ENCODE data around the gene DUOXA1.
"Not testable (repeated sequence)": the region's sequence is repeated elsewhere in the genome, so short reads cannot be mapped to it uniquely, and the experiment has no call there.

DUOXA1 gene

DNA sequence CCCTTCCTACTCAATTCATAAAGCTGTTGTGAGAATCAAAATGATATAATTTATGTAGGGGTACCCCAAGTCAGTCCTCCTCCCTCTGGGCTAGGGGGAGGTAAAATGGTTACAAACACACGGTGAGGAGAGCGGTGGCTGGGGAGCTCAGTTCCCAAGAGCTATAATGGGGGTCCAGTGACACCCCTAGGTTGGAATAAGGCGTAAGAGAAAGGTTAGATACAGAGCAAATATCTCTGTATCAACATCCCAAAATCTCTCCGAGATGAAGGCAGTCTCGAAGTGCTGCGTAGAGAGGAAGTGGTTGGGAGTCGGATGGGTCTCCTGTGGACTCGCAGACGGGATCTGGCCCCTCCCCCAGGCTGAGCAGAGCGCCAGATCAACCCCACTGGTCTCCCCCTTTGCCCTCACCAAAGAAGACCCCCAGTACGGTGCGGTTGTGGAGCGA, 17.5 kb downstream of the DUOXA1 start:
- no peak for DNase-seq

DNA sequence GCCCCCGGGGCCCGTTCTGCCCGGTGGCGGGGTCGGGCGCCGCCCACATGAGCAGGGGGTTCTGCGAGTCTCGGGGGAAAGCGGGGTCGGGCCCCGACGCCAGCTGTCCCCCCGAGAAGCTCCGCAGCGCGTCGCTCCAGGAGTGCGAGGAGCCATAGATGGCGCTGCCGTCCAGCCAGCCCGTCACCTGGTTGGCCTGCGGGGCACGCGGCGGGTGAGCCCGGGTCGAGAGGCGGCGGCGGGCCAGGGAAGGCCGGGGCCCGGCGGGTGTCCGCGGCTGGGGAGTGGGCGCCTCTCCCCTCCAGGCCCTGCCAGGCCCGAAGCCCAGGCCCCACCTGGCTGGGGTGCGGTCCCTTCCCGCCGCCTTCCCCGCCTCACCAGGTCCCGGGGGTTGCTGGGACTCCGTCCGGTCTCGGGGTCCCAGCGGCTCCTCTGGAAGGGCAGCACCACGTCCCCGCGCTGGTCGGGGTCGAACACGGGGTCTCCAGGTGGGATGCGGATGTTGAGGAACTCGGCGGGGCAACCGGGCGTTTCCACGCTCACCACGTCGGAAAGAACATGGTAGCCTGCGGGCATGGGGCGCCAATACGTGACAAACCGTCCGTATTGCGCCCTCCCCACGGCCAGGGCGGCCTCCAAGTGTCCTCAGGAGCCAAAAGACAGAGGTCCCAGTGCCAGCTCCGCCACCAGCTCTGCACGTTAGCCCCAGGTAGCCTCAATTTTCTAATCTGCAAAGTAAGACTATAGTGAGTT, 18.1 kb downstream of the DUOXA1 start:
- DNase-seq, result no peak

DNA sequence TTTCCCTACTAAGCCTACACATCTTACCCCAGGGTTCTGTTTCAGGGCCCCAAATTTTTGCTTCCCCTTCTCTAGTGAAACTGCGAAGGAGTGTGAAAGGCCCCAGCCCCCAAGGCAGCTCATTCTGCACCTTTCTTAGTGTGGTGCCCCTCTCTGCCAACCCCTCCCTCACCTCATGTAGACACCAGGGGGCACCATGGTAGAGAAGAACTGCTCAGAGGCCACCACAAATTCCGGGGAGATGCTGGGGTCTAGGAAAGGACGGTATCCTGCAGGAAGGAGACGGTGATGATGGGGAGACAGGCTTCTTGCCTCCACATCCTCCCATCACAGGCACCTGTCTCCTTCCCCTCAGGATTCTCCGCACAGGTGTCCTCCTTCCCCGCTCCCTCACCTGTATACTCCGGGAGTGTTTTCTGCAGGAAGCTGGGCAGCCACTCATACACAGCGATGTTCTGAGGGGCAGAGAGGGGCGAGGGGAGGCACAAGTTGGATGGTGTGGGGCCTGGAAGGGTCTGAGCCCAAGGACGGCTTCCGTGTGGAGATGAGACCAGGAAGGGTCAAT, 19.3 kb downstream of the DUOXA1 start:
- no peak for DNase-seq

DNA sequence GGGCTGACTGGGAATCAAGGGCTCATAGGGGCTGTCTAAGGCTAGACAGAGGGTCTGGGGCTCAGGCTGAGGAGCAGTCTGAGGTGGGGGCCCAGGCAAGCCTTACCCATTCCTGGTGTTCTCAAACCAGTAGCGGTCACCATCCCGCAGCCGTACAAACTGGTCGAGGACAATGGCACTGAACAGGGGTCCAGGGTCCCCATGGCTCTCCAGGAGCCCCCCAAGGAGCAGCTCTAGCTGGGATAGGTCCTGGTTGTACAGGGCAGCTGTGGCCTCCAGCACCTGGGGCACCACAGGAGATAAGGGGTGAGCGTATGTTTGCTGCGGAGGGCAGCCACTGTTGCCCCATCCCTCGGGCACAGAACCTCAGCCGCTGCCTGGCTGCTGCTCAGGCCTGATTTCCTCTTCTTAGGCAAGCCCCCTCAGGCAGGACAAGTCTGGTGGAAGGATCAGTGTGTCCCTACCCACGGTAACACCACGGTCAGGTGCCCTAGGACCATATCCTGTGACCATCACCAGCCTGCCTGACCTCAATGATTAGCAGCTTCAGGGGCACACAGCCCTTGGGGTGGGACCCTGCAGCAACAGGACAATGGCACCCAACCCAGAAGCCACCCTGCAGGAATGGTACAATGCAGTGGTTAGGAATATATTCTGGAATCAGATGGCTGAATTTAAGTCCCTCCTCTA, 21.6 kb downstream of the DUOXA1 start:
- DNase-seq, result no peak

DNA sequence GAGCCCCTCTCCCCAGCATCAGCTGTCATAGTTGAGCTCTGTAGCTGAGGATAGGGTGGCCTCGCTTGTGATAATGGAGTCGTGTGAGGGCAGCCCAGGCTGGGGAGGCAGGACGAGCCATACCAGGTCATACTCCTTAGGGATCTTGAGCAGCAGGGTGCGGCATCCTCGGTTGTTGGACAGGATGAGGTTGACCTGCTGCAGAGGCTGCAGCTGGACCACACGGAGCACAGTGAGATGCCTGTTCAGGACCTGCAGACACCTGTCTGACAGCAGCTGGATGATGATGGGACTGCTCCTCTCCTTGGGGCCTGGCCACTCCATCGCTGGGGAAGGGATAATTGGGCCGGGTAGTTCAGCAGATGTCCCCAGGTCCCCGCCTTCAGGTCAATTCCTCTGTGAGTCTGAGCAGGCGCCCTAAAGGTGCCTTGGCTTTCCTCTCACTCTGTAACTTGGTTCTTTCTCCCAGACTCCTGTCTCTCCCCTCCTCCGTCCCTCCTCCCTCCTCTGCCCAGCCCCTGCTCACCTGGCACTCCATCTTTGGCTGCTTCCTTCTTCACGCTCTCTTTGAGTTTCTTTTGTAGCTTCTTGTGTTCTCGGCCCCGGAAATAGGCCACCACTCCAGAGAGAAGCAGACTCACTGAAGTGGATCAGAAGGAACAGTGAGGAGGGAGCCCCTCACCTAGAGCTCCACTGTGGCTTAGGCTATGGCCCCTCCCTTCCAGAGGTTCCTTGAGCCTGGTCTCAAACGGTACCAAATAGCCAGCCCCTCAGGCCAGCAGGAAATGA, 23.5 kb downstream of the DUOXA1 start:
- DNase-seq, result no peak

DNA sequence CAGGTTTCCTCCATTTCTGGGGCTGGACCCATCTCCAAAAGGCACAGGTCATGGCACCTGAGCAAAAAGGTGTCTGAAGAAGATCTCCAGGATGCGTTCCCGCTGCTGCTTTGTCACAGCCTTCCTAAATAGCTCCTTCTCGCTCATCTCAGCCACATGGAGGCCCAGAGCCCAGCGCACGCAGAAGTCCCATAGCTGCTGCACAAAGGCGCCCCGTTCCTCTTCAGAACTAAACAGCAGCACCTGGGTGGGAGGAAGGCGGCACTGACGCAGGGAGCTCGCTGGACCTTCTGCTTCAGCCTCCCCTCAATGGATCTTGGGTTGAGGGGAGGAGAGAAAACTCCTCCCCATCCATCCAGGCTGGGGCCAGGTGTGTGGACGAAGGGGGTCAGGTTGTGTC, 24.1 kb downstream of the DUOXA1 start:
- DNase-seq, result no peak

DNA sequence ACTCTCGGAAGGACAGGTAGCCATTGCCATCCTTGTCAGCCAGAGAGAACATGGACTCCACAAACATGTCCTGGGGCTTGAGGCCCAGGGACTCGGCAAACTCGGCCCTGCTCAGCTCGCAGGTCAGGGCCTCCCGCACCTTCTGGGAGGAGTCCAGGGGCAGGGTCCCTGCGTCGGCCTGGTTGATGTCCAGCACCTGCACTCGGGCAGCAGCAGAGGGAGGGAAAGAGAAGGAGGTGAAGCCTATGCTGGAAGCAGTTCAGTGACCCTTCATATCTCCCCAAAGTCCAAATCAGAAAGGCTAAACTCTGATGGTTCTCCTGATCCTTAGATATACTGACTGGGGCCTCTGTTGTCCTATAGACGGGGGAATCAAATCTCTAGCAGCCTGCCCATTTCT, 25.5 kb downstream of the DUOXA1 start:
- DNase-seq, result not testable (repeated sequence)

DNA sequence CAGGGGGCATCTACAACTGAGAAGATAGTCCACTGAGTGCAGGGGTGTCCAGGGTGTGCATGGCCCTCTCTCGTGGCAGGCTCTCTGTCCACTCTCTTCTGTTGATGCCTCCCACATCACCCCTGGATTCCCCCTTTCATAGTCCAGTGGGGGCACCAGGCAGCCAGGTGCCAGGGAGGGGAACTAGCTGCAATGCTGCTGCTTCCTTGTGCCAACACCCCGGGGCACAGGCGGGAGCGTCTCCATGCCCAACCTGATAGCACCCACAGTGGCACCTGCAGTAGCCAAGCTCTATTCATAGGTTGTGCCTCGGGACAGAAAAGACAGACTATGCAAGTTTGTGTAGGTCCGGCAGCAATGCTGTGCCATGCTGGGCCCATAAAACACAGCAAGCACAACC, 27.5 kb downstream of the DUOXA1 start:
- DNase-seq, result no peak

DNA sequence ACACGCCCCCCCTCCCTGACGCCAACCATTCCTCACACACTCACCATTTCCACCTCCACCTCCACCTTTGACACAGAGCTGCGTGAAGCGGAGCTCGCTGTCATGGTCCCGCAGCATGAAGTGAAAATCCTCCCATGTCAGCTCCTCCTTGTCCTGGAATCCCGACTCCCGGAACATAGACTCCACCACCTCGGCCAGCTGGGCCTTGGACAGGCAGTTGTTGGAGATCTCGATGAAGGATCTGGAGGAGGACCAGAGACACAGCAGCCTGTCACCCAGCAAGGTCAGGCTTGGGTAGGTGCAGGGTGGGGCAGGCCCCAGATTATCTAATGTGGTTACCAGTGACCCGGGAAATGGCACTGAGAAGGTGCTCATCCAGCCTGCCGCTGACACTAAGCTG, 27.9 kb downstream of the DUOXA1 start:
- DNase-seq, result no peak

DNA sequence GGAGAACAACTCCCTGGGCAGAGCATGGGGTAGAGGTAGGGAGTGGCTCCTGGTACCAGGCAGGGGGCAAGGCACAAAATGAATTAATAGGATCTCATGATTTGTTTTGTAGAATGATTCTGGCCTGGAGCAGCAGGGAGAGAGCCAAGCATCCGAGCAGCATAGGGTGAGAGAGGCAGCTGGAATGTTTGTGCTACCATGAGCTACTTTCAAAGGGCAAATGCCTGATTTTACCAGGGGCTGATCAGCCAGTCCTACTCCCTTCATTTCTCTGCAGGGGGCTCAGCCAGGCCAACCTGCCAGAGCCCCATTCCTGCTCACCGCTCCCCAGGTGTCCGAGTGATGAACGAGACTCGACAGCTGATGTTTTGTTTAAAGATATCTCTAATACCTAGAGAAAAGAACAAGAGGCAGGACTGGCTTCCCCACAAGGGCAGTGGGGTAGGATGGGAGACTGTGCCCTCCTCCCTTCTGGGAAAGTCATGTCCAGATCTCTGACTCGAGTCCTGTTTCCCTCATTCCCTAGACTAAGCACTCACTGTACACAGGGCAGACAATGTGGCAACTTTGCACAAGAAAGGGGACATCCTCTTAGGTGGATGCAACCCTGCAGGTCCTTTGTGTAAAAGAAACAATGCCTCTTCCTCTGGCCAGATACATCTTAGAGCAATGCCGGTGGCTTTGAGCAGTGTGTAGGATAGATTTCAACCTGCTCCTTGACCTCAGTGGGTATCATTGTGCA, 28.6 kb downstream of the DUOXA1 start:
- no peak for DNase-seq

DNA sequence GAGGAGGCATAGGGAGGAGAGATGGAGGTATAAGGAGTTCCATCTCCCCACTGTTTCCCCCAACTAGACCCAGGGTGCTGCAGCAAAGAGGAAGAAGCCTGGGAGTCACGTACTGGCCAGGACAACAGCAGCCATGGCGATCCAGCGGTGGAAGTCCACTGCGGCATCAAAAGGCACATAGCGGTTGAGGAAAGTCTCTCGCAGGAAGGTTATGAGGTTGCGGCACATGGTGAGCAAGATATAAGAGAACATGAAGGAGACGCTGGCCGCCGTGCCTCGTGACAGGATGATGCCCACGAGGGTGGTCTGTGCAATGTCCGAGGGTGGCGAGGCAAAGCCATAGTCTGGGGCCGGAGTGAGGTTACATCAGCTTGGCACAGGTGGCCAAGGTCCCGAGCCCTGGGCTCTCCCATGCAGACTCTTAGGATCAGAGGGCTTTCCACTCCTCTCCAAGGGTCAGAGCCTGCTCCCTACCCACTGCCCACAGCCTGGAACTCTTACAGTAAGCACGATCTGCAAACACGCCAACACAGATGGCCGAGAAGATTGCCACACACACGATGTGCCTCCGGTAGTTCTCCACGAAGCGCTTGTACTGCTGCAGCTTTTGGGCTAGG, 30.0 kb downstream of the DUOXA1 start:
- DNase-seq, result no peak

DNA sequence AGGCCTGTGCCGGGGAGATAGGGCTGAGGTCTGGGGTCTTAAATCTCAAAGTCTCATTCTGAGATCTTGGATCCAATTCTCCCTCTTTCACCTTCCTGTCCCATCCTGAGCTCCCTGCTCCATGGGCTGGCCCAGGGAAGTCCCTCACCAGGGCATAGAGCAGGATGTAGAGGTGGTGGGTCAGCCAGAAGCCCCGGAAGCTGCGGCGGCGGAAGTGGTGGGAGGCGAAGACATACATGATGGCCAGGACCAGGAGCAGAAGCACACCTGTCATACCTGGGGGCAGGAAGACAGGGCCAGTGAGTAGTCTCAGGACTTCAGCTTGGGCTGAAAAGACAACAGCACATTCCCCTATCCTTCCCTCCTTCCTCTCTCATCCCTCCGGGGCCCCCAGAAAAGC, 32.2 kb downstream of the DUOXA1 start:
- no peak for DNase-seq

DNA sequence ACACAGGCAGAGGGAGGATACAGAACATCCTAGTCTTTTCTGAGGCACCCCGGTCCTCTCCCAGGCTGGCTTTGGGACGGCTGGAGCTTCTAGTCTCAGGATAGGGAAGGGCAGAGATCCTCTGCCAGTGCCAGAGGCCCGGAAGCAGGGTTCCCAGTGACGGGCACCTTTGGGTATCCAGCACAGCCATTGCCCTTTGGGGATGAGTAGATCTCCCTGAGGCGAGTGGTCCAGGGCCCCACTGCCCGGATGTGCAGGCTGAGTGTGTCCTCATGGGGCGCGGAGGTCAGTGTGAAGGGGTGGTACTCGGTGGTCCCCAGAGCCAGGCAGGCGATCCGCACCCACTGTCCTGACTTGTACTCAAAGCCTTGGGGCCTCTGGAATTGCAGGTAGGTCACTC, 34.0 kb downstream of the DUOXA1 start:
- no peak for DNase-seq

DNA sequence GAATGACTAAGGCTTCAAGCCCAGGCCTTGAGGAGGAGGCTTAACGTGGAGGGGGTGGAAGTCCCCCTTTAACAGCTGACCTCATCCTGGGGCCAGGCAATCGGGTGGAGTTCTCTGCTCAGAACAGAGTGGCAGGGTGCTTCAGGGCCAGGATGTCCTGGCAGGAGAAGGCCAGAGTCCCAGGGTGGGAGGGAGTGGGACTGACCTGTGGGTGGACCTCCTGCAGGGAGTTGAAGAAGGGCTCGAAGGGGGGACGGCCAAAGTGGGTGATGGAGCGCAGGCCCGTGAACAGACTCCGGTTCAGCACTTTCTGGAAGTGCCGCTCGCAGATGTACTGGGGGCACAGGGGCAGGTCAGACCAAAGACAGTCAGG, 35.3 kb downstream of the DUOXA1 start:
- DNase-seq, result no peak

DNA sequence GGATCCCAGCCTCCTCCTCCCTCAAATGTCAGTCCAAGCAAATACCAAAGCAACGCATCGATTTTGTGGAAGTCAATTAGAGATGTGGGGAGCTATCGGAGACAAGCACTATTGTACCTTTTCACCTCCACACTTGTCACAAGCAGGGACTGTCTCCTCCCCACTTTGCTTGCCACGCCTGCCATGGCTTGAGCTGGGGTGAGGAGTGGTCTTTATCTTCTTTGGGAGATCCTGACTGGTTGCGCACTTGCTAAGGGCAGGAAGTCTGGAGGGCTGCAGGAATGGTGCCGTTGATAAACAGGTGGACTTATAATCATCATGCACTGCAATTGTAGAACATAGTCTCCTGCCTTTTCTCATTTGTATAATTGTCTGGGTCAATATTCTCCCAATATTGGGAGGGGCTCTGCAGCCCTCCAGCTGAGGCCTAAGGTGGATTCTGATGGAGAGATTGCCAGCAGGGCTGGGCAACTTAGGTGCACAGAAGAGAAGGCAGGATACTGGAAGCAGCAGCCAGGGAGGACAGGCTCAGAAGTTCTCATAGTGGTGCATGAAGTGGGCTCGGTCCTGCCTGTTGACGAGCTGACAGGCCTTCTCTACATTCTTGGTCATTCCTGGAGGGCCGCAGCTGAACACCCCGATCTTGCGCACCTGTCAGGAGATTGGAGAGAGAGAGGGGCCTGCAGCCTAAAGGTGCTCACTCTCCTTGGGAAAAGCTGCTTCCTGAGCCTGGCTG, 35.9 kb downstream of the DUOXA1 start:
- no peak for DNase-seq

DNA sequence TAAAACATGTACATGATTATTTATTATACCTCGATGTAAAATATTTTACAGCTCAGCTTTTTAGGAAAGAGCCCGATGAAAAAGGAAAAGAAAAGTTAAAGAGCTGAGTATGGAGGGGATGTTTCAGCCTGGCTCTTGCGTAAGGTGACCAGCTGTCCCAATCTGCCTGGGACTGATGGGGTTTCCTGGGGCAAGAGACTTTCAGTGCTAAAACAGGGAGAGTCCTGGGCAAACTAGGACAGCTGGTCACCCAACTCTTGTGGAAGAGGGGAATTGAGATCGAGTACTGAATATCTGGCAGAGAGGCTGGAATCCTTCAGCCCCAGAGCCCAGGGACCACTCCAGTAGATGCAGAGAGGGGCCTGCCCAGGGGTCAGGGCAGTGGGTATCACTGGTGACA, 36.7 kb downstream of the DUOXA1 start:
- no peak for DNase-seq

DNA sequence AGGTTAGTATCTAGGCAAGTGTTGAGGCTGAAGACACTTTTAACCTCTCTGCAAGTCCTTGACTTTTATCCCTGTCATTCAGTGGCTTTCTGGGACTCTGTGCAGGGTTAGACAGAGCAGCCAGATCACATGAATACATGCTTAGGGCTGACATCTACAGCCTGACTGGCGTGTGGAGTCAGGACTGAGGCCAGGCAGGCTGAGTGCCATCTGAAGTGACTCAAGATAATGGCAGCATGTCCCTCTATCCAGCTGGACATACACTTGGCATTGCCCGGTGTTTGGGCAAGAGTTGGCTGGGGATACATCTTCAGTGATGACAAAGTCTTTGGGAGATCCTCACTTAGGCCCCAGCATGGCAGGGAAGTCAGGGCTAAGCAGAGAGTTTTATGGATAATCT, 38.1 kb downstream of the DUOXA1 start:
- no peak for DNase-seq

DNA sequence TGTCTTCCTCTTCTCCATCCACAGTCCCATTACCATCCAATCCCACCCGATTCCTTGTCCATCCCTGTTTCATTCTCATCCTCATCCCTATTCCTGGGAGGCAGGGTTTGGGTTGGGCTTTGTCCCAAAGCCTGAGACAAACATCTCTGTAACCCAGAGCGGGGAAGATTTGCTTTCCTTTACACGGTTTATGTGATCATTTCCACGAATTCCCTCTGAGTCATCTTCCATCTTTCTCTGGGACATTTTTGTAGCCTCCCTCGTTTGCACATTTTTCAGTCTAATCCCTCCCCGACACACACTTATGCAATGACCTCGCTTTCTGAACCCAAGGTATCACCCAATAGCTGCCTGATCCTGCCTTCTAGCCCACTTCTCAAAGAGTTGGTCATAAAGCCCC, 38.5 kb downstream of the DUOXA1 start:
- no peak for DNase-seq

DNA sequence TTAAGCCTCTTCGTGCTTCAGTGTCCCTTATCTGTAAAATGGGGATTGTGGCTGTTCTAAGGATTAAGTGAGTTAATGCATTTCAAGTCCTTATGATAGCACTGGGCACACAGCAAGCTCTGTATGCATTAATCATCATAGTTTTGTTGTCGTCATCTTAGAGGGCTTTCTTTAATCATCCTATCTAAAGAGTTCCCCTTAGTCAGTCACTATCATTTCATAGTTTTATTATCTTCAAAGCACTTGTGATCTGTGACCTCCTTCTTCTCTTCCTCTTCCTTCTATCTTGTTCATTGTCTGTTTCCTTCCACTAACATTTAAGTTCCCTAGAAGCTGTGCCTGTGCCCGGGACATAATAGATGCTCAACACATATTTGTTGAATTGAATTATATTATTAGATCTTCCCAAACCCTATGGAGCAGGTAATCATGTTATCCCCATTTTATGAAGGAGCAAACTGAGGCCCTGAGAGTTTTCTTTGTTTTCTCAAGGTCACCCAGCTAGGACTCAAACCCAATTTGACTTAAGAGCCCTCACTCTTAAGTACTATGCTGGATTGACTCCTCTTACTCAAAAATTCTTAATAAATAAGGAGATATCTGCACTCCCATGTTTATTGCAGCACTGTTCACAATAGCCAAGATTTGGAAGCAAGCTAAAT, 39.8 kb downstream of the DUOXA1 start:
- DNase-seq, result no peak

DNA sequence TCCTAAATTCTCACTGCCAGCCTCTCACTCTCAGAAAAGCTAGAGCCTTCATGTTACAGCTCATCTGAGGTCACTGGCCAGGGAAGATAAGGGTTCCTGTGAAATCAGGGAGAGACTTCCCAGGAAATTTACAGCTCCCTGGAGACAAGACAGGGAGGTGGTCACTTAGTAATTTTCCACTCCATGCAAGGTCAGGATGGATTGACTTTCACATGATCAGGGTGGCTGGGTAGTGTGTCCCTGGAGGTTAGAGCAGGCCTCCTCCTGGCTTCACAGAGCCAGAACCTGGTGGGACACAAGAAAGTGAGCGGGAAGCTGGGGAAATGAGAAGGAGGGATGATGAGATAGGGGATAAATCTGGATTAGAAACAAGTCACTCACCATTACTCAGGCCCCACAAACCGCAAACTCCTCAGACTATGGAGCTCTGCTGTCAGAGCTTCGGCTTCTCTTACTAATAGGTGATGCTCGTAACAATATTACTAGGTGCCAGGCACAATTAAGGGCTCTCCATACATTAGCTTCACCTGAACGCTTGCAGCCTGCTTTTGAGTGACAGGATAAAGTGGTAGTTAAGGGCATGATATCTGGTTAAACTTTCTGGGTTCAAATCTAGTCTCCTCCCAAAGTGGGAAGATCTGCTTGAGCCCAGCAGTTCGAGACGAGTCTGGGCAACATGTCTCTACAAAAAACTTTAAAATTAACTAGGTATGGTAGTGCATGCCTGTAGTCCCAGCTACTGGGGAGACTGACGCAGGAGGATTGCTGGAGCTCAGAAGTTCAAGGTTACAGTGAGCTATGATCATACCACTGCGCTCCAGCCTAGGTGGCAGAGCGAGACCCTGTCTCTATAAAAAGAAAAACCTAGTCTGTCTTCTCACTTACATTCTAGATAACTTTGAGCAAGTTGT, 40.6 kb downstream of the DUOXA1 start:
- DNase-seq, result no peak

Measured in NCI-H526 treated with DMSO at 0.1 percent for 48 hours (cell line).